Loucy (cell line): ENCODE data around the gene ZNF664.

Source experiments
- H2AFZ ChIP-seq: fragments of 200-600 bp; sonication (generic); 2 replicates; pipeline ENCODE4 v1.6.0; 2016; ENCODE audit warnings: antibody characterized with exemption, mild to moderate bottlenecking, low read length, moderate library complexity
- H3F3A ChIP-seq: fragments of 200-600 bp; 2 replicates; pipeline ENCODE4 v1.6.0; 2016; ENCODE audit warnings: antibody characterized with exemption, low read depth, mild to moderate bottlenecking
- H3K27me3 ChIP-seq: fragments of 200-600 bp; sonication (generic); 2 replicates; pipeline ENCODE4 v1.6.1; 2014; ENCODE audit warnings: low read length, mild to moderate bottlenecking; ENCODE audit not compliant: insufficient read depth, poor library complexity, severe bottlenecking
- H3K36me3 ChIP-seq: fragments of 200-600 bp; sonication (generic); 2 replicates; pipeline ENCODE4 v1.6.1; 2016; ENCODE audit warnings: low read length; ENCODE audit not compliant: insufficient read depth
- H3K4me1 ChIP-seq: fragments of 200-600 bp; sonication (generic); 2 replicates; pipeline ENCODE4 v1.5.1; 2014; ENCODE audit warnings: low read length, mild to moderate bottlenecking; ENCODE audit not compliant: insufficient read depth, poor library complexity, severe bottlenecking
- H3K4me2 ChIP-seq: fragments of 200-600 bp; sonication (generic); 2 replicates; pipeline ENCODE4 v1.6.0; 2014; ENCODE audit warnings: antibody characterized with exemption, low read length, low read depth, mild to moderate bottlenecking; ENCODE audit not compliant: poor library complexity, severe bottlenecking
- H3K4me3 ChIP-seq: fragments of 200-600 bp; sonication (generic); 2 replicates; pipeline ENCODE4 v1.5.1; 2014; ENCODE audit warnings: low read length, mild to moderate bottlenecking, mixed read lengths; ENCODE audit not compliant: poor library complexity, severe bottlenecking
- H3K79me2 ChIP-seq: fragments of 200-600 bp; sonication (generic); 2 replicates; pipeline ENCODE4 v1.6.1; 2014; ENCODE audit warnings: low read length; ENCODE audit not compliant: insufficient read depth
- H3K9ac ChIP-seq: fragments of 200-600 bp; sonication (generic); 2 replicates; pipeline ENCODE4 v1.6.0; 2014; ENCODE audit warnings: mild to moderate bottlenecking, low read depth, low read length, moderate library complexity; ENCODE audit not compliant: poor library complexity, severe bottlenecking
- H3K9me2 ChIP-seq: fragments of 200-600 bp; sonication (generic); replicated peaks from 2 replicates; pipeline ENCODE4 v1.6.1; 2016; ENCODE audit warnings: low read depth, low read length, mixed read lengths
- H3K9me3 ChIP-seq: fragments of 200-600 bp; sonication (generic); 2 replicates; pipeline ENCODE4 v1.6.1; 2014; ENCODE audit warnings: mild to moderate bottlenecking, antibody characterized with exemption, low read length, low read depth; ENCODE audit not compliant: insufficient read depth
- H4K20me1 ChIP-seq: fragments of 200-600 bp; sonication (generic); 2 replicates; pipeline ENCODE4 v1.6.0; 2014; ENCODE audit warnings: antibody characterized with exemption, low read length, mild to moderate bottlenecking; ENCODE audit not compliant: insufficient read depth, poor library complexity, severe bottlenecking
- CTCF ChIP-seq: fragments of 200-600 bp; sonication (generic); conservative IDR thresholded peaks from 2 replicates; pipeline ENCODE4 v1.5.1; 2014; ENCODE audit warnings: mild to moderate bottlenecking, antibody characterized with exemption, low read length
- EZH2phosphoT487 ChIP-seq: fragments of 200-600 bp; IDR thresholded peaks from 2 replicates; pipeline ENCODE4 v1.6.1; 2018; ENCODE audit warnings: antibody characterized with exemption, mild to moderate bottlenecking, moderate library complexity, borderline replicate concordance

The ZNF664 gene

GRCh38 chr12:123982269-123982668 is 9.3 kb downstream of the ZNF664 start:
- Histone ChIP-seq H3K27me3 (no peaks in the 10 kb centered on the region), H3K9ac (no peak overlapping the region), H4K20me1 (peaks cover 27% of the 10 kb centered on the region), H3K79me2 (peaks cover 73% of the 10 kb centered on the region), H2AFZ (no peak overlapping the region), H3K4me1 (peaks cover 9% of the 10 kb centered on the region), H3K4me2 (no peak overlapping the region), H3K36me3 (no peaks in the 10 kb centered on the region), H3K9me3 (no peaks in the 10 kb centered on the region), H3K9me2 (no peaks in the 10 kb centered on the region), H3F3A (no peaks in the 10 kb centered on the region), H3K4me3 (no peak overlapping the region)
- TF ChIP-seq CTCF (no peak), EZH2phosphoT487 (no peak)

GRCh38 chr12:123983822-123984485 is 10.9 kb downstream of the ZNF664 start:
- Histone ChIP-seq H3K36me3 (peaks cover 12% of the 10 kb centered on the region; the same call in 1 of the 2 replicates), H3K27me3 (no peaks in the 10 kb centered on the region), H3K9ac (no peak overlapping the region), H3F3A (no peaks in the 10 kb centered on the region), H3K4me2 (no peak overlapping the region), H4K20me1 (peaks cover 27% of the 10 kb centered on the region), H3K79me2 (peaks cover 66% of the 10 kb centered on the region), H3K4me3 (no peak overlapping the region), H2AFZ (no peak overlapping the region), H3K4me1 (peaks cover 5% of the 10 kb centered on the region), H3K9me3 (no peaks in the 10 kb centered on the region), H3K9me2 (no peaks in the 10 kb centered on the region)
- TF ChIP-seq CTCF, result peak; percentile 83
- no peak for TF ChIP-seq EZH2phosphoT487

- no peak for TF ChIP-seq CTCF
- TF ChIP-seq EZH2phosphoT487, result no peak
- H3K9me3 ChIP-seq, result no peaks in the 10 kb centered on the region
- no peaks in the 10 kb centered on the region for H3F3A ChIP-seq
- peaks cover 22% of the 10 kb centered on the region; the same call in 1 of the 2 replicates for H3K36me3 ChIP-seq
- H2AFZ ChIP-seq, result no peak overlapping the region
- peaks cover 57% of the 10 kb centered on the region for H3K79me2 ChIP-seq
- no peak overlapping the region for H3K4me3 ChIP-seq
- H3K9me2 ChIP-seq, result no peaks in the 10 kb centered on the region
- no peak overlapping the region for H3K4me2 ChIP-seq
- no peak overlapping the region for H3K9ac ChIP-seq
- peaks cover 27% of the 10 kb centered on the region for H4K20me1 ChIP-seq
- no peaks in the 10 kb centered on the region for H3K27me3 ChIP-seq
- peaks cover 6% of the 10 kb centered on the region for H3K4me1 ChIP-seq
These were observed 11.9 kb downstream of the ZNF664 start for GRCh38 chr12:123984903-123985302.
